ENCODE results near the gene SLC12A8.
A peak's percentile ranks its signal among the peaks of the same experiment; 100 is the strongest.

The SLC12A8 gene

GRCh38 chr3:125076464-125076863 is 136.1 kb downstream of the SLC12A8 start:
- H4K20me1 ChIP-seq, result no peaks in the 10 kb centered on the region
- H3K36me3 ChIP-seq, result no peaks in the 10 kb centered on the region
- H3K4me3 ChIP-seq, result no peak overlapping the region
- peaks cover 0 to 11% (median 0%) of the 10 kb centered on the region in 11 experiments; a peak in 1 of 22 replicates for H3K27me3 ChIP-seq
- H3K4me2 ChIP-seq, result peak overlapping the region in 10 of 11 experiments; percentile 8 to 88 (median 50); a peak in 13 of 22 replicates
- peaks cover 26 to 72% (median 64%) of the 10 kb centered on the region in 10 experiments for H3K4me1 ChIP-seq
- no peaks in the 10 kb centered on the region for H3K9me3 ChIP-seq (replicated peaks in 1 of 11)
- no peak overlapping the region for H3K27ac ChIP-seq
- no peak for TF ChIP-seq Cebpa-rat (IDR thresholded peaks at IDR 0.05)
- H3K9ac ChIP-seq, result no peak overlapping the region

- H3K27me3 ChIP-seq, result peaks cover 0 to 11% (median 0%) of the 10 kb centered on the region in 11 experiments; a peak in 1 of 22 replicates
- H3K4me2 ChIP-seq, result peak overlapping the region in 9 of 11 experiments; percentile 8 to 88 (median 54); a peak in 19 of 22 replicates
- no peak overlapping the region for H3K9ac ChIP-seq
- H3K27ac ChIP-seq, result no peak overlapping the region
- H4K20me1 ChIP-seq, result no peaks in the 10 kb centered on the region
- H3K4me3 ChIP-seq, result no peak overlapping the region
- H3K9me3 ChIP-seq (replicated peaks in 1 of 11), result no peaks in the 10 kb centered on the region
- no peaks in the 10 kb centered on the region for H3K36me3 ChIP-seq
- H3K4me1 ChIP-seq, result peaks cover 26 to 72% (median 64%) of the 10 kb centered on the region in 10 experiments
- no peak for TF ChIP-seq Cebpa-rat (IDR thresholded peaks at IDR 0.05)
These were observed 136.8 kb downstream of the SLC12A8 start for GRCh38 chr3:125075738-125076137.

- Histone ChIP-seq H3K27me3 (peaks cover 0 to 11% (median 0%) of the 10 kb centered on the region in 11 experiments; a peak in 1 of 22 replicates), H3K9me3 (replicated peaks in 1 of 11) (no peaks in the 10 kb centered on the region), H3K9ac (peak overlapping the region in 1 of 11 experiments; percentile 37; a peak in 1 of 22 replicates), H3K36me3 (no peaks in the 10 kb centered on the region), H3K27ac (no peak overlapping the region), H3K4me2 (peak overlapping the region in 9 of 11 experiments; percentile 14 to 88 (median 57); a peak in 18 of 22 replicates), H3K4me3 (no peak overlapping the region), H3K4me1 (peaks cover 36 to 77% (median 72%) of the 10 kb centered on the region in 10 experiments), H4K20me1 (no peaks in the 10 kb centered on the region)
- TF ChIP-seq Cebpa-rat (IDR thresholded peaks at IDR 0.05), result no peak
These were observed 139.1 kb downstream of the SLC12A8 start for GRCh38 chr3:125073390-125073905.

GRCh38 chr3:125072749-125073389 is 139.7 kb downstream of the SLC12A8 start:
- peak overlapping the region in 1 of 11 experiments; percentile 37; a peak in 1 of 22 replicates for H3K9ac ChIP-seq
- H3K9me3 ChIP-seq (replicated peaks in 1 of 11), result no peaks in the 10 kb centered on the region
- H3K27ac ChIP-seq, result no peak overlapping the region
- H3K27me3 ChIP-seq, result peaks cover 0 to 11% (median 0%) of the 10 kb centered on the region in 11 experiments; a peak in 1 of 22 replicates
- no peaks in the 10 kb centered on the region for H3K36me3 ChIP-seq
- peak overlapping the region; percentile 19 to 88 (median 57); a peak in 20 of 22 replicates for H3K4me2 ChIP-seq
- no peaks in the 10 kb centered on the region for H4K20me1 ChIP-seq
- no peak overlapping the region for H3K4me3 ChIP-seq
- H3K4me1 ChIP-seq, result peaks cover 33 to 73% (median 66%) of the 10 kb centered on the region in 10 experiments
- no peak for TF ChIP-seq Cebpa-rat (IDR thresholded peaks at IDR 0.05)

DNA sequence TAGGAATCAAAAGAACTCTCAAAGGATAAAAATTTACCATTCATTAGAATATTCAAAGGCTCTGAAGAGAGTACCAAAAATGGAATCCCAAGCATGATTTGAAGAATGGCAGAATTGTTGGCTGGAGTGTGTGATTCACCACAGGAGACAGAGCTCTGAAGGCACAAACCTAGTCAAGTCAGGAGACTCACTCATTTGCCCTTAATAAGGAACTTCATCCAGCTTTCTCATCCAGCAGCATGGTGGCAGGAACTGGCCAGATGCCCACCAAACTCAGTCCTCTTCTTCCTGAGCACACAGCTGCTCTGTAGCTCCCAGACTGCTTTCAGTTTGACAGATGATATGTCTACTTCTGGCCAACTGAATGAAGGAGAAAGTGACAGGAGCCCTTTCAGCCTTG is 140.2 kb downstream of the SLC12A8 start:
- Histone ChIP-seq H3K9me3 (replicated peaks in 1 of 11) (no peaks in the 10 kb centered on the region), H3K4me1 (peaks cover 29 to 67% (median 60%) of the 10 kb centered on the region in 10 experiments), H3K4me3 (no peak overlapping the region), H3K27ac (no peak overlapping the region), H3K36me3 (no peaks in the 10 kb centered on the region), H3K9ac (no peak overlapping the region), H4K20me1 (no peaks in the 10 kb centered on the region), H3K27me3 (peaks cover 0 to 11% (median 0%) of the 10 kb centered on the region in 11 experiments; a peak in 1 of 22 replicates), H3K4me2 (peak overlapping the region; percentile 19 to 88 (median 57); a peak in 18 of 22 replicates)
- no peak for TF ChIP-seq Cebpa-rat (IDR thresholded peaks at IDR 0.05)

DNA sequence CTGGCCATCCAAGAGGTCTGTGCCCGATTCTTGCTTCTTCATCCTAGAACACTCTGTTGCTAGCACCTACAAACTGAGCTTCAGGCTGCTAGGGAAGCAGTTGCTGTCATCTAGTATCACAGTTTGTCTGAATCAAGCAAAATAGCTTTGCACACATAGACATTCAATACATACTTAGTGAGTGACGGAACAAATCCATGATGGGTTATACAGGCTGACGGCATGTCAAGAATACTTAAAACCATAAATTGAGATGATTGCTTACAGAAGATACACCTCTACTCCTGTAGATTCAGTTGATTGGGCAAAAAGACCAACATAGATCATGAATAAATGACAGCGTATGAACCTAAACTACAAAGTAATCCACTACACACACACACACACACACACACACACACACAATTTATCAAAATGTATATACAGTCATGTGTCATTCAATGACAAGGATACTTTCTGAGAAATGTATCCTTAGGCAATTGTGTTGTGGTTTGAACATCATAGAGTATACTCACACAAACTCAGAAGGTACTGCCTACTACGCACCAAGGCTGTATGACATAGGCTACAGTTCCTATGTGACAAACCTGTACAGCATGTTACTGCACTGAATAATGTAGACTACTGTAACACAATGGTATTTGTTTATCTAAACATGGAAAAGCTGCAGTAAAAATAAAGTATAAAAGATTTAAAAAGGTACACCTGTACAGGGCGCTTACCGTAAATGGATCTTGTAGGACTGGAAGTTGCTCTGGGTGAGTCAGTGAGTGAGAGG is 142.4 kb downstream of the SLC12A8 start:
- TF ChIP-seq Cebpa-rat (IDR thresholded peaks at IDR 0.05), result no peak
- H3K4me3 ChIP-seq, result no peak overlapping the region
- H3K27me3 ChIP-seq, result peaks cover 0 to 5% (median 0%) of the 10 kb centered on the region in 11 experiments; a peak in 1 of 22 replicates
- H3K9ac ChIP-seq, result no peak overlapping the region
- H4K20me1 ChIP-seq, result no peaks in the 10 kb centered on the region
- no peak overlapping the region for H3K27ac ChIP-seq
- peak overlapping the region; percentile 54 to 87 (median 73); a peak in 19 of 22 replicates for H3K4me2 ChIP-seq
- H3K9me3 ChIP-seq (replicated peaks in 1 of 11), result no peaks in the 10 kb centered on the region; a peak in 1 of 22 replicates
- no peaks in the 10 kb centered on the region for H3K36me3 ChIP-seq
- H3K4me1 ChIP-seq, result peaks cover 29 to 48% (median 45%) of the 10 kb centered on the region in 10 experiments

- Histone ChIP-seq H3K9me3 (replicated peaks in 1 of 11) (peaks cover 0 to 6% (median under 1%) of the 10 kb centered on the region in 11 experiments; a peak in 5 of 22 replicates), H3K9ac (no peak overlapping the region), H3K4me3 (no peak overlapping the region), H3K27ac (peak overlapping the region in 4 of 11 experiments; percentile 13 to 47 (median 34); a peak in 4 of 22 replicates), H4K20me1 (no peaks in the 10 kb centered on the region), H3K4me1 (peaks cover 29 to 41% (median 38%) of the 10 kb centered on the region in 10 experiments), H3K27me3 (no peaks in the 10 kb centered on the region), H3K36me3 (no peaks in the 10 kb centered on the region), H3K4me2 (peak overlapping the region; percentile 54 to 87 (median 73))
- TF ChIP-seq Cebpa-rat (IDR thresholded peaks at IDR 0.05), result no peak
These were observed 143.1 kb downstream of the SLC12A8 start for GRCh38 chr3:125069452-125069851.

DNA sequence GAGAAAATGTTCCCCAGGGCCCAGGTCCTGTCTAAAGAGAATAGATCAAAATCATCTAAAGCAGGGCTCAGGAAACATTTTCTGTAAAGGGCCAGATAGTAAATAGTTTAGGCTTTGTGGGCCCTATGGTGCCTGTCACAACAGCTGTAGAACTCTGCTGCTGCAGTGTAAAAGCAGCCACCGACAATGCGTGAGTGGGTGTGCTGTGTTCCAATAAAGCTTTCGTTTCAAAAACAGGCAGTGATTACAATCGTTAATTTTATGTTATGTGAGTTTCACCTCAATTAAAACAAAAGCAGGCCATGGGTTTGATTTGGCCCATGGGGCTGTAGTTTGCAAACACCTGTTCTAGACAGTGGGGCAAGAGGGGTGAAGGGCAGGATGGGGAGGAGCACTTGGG is 144.3 kb downstream of the SLC12A8 start:
- H3K4me3 ChIP-seq, result no peak overlapping the region
- H3K9me3 ChIP-seq (replicated peaks in 1 of 11), result peaks cover 0 to 12% (median 5%) of the 10 kb centered on the region in 11 experiments; a peak in 7 of 22 replicates
- H3K36me3 ChIP-seq, result no peaks in the 10 kb centered on the region
- no peak for TF ChIP-seq Cebpa-rat (IDR thresholded peaks at IDR 0.05)
- no peaks in the 10 kb centered on the region for H4K20me1 ChIP-seq
- no peak overlapping the region for H3K9ac ChIP-seq
- H3K4me1 ChIP-seq, result peaks cover 24 to 33% (median 28%) of the 10 kb centered on the region in 10 experiments
- H3K4me2 ChIP-seq, result peak overlapping the region in 3 of 11 experiments; percentile 78 to 87 (median 84); a peak in 5 of 22 replicates
- no peaks in the 10 kb centered on the region for H3K27me3 ChIP-seq
- no peak overlapping the region for H3K27ac ChIP-seq

Data from BLaER1 treated with 17β-estradiol and CSF1 and Interleukin-3, amounts not matched to agents 10 nM and 100 nM (cell line).